Neuronal stem cell (in vitro differentiated cells): ENCODE results near the gene GP1BA.

Experiments used
- DNase-seq: peaks from one replicate; pipeline ENCODE4 v3.0.0-alpha.2; 2013; ENCODE audit warnings: low spot score
- H2AFZ ChIP-seq: one replicate; pipeline ENCODE4 v1.6.1; 2013; ENCODE audit warnings: mild to moderate bottlenecking, low read length, inconsistent platforms
- H2AK5ac ChIP-seq: 2 replicates; pipeline ENCODE4 v1.6.1; 2013; ENCODE audit warnings: low read depth, mild to moderate bottlenecking, inconsistent platforms, low read length, moderate library complexity, mixed read lengths
- H2BK120ac ChIP-seq: 2 replicates; pipeline ENCODE4 v1.6.1; 2013; ENCODE audit warnings: low read depth, mild to moderate bottlenecking, inconsistent platforms, low read length, moderate library complexity, mixed read lengths
- H2BK12ac ChIP-seq: one replicate; pipeline ENCODE4 v1.6.1; 2013; ENCODE audit warnings: low read length, inconsistent platforms
- H2BK15ac ChIP-seq: 2 replicates; pipeline ENCODE4 v1.6.1; 2013; ENCODE audit warnings: mild to moderate bottlenecking, low read length, inconsistent platforms, mixed read lengths
- H2BK5ac ChIP-seq: one replicate; pipeline ENCODE4 v1.6.1; 2013; ENCODE audit warnings: inconsistent platforms, mild to moderate bottlenecking, low read length, moderate library complexity
- H3K14ac ChIP-seq: one replicate; pipeline ENCODE4 v1.6.1; 2013; ENCODE audit warnings: low read length, inconsistent platforms
- H3K18ac ChIP-seq: 2 replicates; pipeline ENCODE4 v1.6.1; 2013; ENCODE audit warnings: low read length, inconsistent platforms
- H3K23ac ChIP-seq: 2 replicates; pipeline ENCODE4 v1.6.1; 2013; ENCODE audit warnings: low read depth, mild to moderate bottlenecking, mixed read lengths, low read length, inconsistent platforms; ENCODE audit not compliant: poor library complexity
- H3K27ac ChIP-seq: replicated peaks from 3 replicates; pipeline ENCODE4 v1.5.1; 2013; ENCODE audit warnings: low read length, inconsistent platforms
- H3K27me3 ChIP-seq, 3 experiments: 2 replicates each; pipeline ENCODE4 v1.6.1; 2013; ENCODE audit warnings: low read length in 3 of 3, mild to moderate bottlenecking in 2 of 3, inconsistent platforms in 1 of 3, low read depth in 1 of 3, mixed read lengths in 1 of 3, moderate library complexity in 1 of 3; ENCODE audit not compliant: control insufficient read depth in 3 of 3, insufficient read depth in 3 of 3
- H3K36me3 ChIP-seq, 2 donors: replicated peaks in 1 of 2; 2 replicates each; pipeline ENCODE4 v1.6.1; 2013; ENCODE audit warnings: low read length in 2 of 2; ENCODE audit not compliant: control insufficient read depth in 2 of 2, insufficient read depth in 2 of 2
- H3K4ac ChIP-seq: 2 replicates; pipeline ENCODE4 v1.6.1; 2013; ENCODE audit warnings: inconsistent platforms, mild to moderate bottlenecking, low read length, moderate library complexity
- H3K4me1 ChIP-seq, 2 donors: 1 replicate in 1 of 2; 2 replicates in 1 of 2; pipeline ENCODE4 v1.6.1; 2013; ENCODE audit warnings: low read length in 2 of 2, low read depth in 1 of 2; ENCODE audit not compliant: control insufficient read depth in 2 of 2, insufficient read depth in 1 of 2
- H3K4me2 ChIP-seq: one replicate; pipeline ENCODE4 v1.6.1; 2013; ENCODE audit warnings: mild to moderate bottlenecking, low read length, inconsistent platforms; ENCODE audit not compliant: insufficient read depth, poor library complexity, severe bottlenecking
- H3K4me3 ChIP-seq, 2 donors: 2 replicates each; pipeline ENCODE4 v1.5.1; 2013; ENCODE audit warnings: low read length in 2 of 2, mild to moderate bottlenecking in 2 of 2, inconsistent platforms in 1 of 2, moderate library complexity in 1 of 2
- H3K79me1 ChIP-seq: one replicate; pipeline ENCODE4 v1.6.1; 2013; ENCODE audit warnings: low read depth, mild to moderate bottlenecking, inconsistent platforms, low read length, moderate library complexity
- H3K9ac ChIP-seq: one replicate; pipeline ENCODE4 v1.6.1; 2013; ENCODE audit warnings: mild to moderate bottlenecking, low read depth, low read length, inconsistent platforms; ENCODE audit not compliant: poor library complexity
- H3K9me3 ChIP-seq, 2 donors: replicated peaks in 1 of 2; 2 replicates each; pipeline versions ENCODE3 to v1.6.1; 2013; ENCODE audit warnings: low read length in 2 of 2, mild to moderate bottlenecking in 2 of 2, inconsistent platforms in 1 of 2, low read depth in 1 of 2, mixed read lengths in 1 of 2, moderate library complexity in 1 of 2; ENCODE audit not compliant: control insufficient read depth in 2 of 2, insufficient read depth in 1 of 2
- H4K8ac ChIP-seq: one replicate; pipeline ENCODE4 v1.6.1; 2013; ENCODE audit warnings: low read depth, mild to moderate bottlenecking, inconsistent platforms, low read length, moderate library complexity
- H4K91ac ChIP-seq: one replicate; pipeline ENCODE4 v1.6.1; 2013; ENCODE audit warnings: low read length, low read depth, mild to moderate bottlenecking, inconsistent platforms; ENCODE audit not compliant: poor library complexity
- WGBS, 2 donors: extraction: QIAGEN DNeasy Blood & Tissue Kit; methylation state at CpG; one replicate each; pipeline ENCODE4 v1.1.7; 2013; ENCODE audit warnings: missing lambda C conversion rate in 2 of 2, mixed read lengths in 1 of 2; ENCODE audit not compliant: insufficient read length in 2 of 2, insufficient replicate concordance in 1 of 2; ENCODE audit errors: extremely low coverage in 2 of 2; 5-methylcytosine and 5-hydroxymethylcytosine counted together

The GP1BA gene

GRCh38 chr17:4944554-4945175, 12.6 kb downstream of the GP1BA start:
- no peak overlapping the region for H4K8ac ChIP-seq
- no peak overlapping the region for H2BK5ac ChIP-seq
- peaks cover 11 to 12% of the 10 kb centered on the region in 2 donors for H3K4me1 ChIP-seq
- H3K4me3 ChIP-seq: peak overlapping the region in 1 of 2 donors; percentile 9
- peaks cover 14% of the 10 kb centered on the region for H3K79me1 ChIP-seq
- no peak overlapping the region for H3K4ac ChIP-seq
- no peaks in the 10 kb centered on the region for H3K9me3 ChIP-seq
- H3K23ac ChIP-seq: peak overlapping the region; percentile 12
- H2BK15ac ChIP-seq: no peak overlapping the region
- H3K27ac ChIP-seq: peak overlapping the region; percentile 19
- H3K27me3 ChIP-seq: no peaks in the 10 kb centered on the region
- H2BK120ac ChIP-seq: no peak overlapping the region
- H2AK5ac ChIP-seq: no peak overlapping the region
- H3K9ac ChIP-seq: no peak overlapping the region
- no peak overlapping the region for H4K91ac ChIP-seq
- no peak overlapping the region for H3K18ac ChIP-seq
- H2AFZ ChIP-seq: no peak overlapping the region
- WGBS, 2 donors: no CpG with 5 or more reads among the region's 8 CpGs
- no peak overlapping the region for H3K14ac ChIP-seq
- DNase-seq: no peak
- H3K36me3 ChIP-seq: peaks cover 40 to 56% of the 10 kb centered on the region in 2 donors
- no peak overlapping the region for H3K4me2 ChIP-seq
- H2BK12ac ChIP-seq: no peak overlapping the region

GRCh38 chr17:4945176-4945943, 13.3 kb downstream of the GP1BA start:
- Histone ChIP-seq H3K36me3 (peaks cover 40 to 56% of the 10 kb centered on the region in 2 donors), H3K4me2 (no peak overlapping the region), H3K4me1 (peaks cover 11 to 13% of the 10 kb centered on the region in 2 donors), H3K27me3 (no peaks in the 10 kb centered on the region), H2BK120ac (no peak overlapping the region), H3K79me1 (peaks cover 14% of the 10 kb centered on the region), H4K91ac (no peak overlapping the region), H3K23ac (peak overlapping the region; percentile 62), H2BK12ac (no peak overlapping the region), H3K18ac (no peak overlapping the region), H3K9ac (no peak overlapping the region), H2BK15ac (no peak overlapping the region), H3K9me3 (no peaks in the 10 kb centered on the region), H2AK5ac (peak overlapping the region; percentile 17), H4K8ac (peak overlapping the region; percentile 54), H3K4ac (no peak overlapping the region), H2AFZ (no peak overlapping the region), H3K14ac (no peak overlapping the region), H2BK5ac (peak overlapping the region; percentile 85), H3K4me3 (no peak overlapping the region), H3K27ac (peak overlapping the region; percentile 37)
- WGBS, 2 donors: no CpG with 5 or more reads among the region's 7 CpGs
- DNase-seq: no peak

- H3K27ac ChIP-seq: no peak overlapping the region
- H2BK5ac ChIP-seq: no peak overlapping the region
Measured at GRCh38 chr17:4945944-4946280, 13.8 kb downstream of the GP1BA start.

GRCh38 chr17:4946312-4946976, 14.4 kb downstream of the GP1BA start:
- Histone ChIP-seq H3K9me3 (no peaks in the 10 kb centered on the region), H4K91ac (no peak overlapping the region), H3K36me3 (peaks cover 40 to 56% of the 10 kb centered on the region in 2 donors), H3K27me3 (no peaks in the 10 kb centered on the region), H3K18ac (no peak overlapping the region), H3K14ac (no peak overlapping the region), H3K79me1 (peaks cover 9% of the 10 kb centered on the region), H2BK120ac (no peak overlapping the region), H2BK5ac (no peak overlapping the region), H2AK5ac (no peak overlapping the region), H4K8ac (no peak overlapping the region), H2BK15ac (no peak overlapping the region), H3K9ac (peak overlapping the region; percentile 12), H3K4me2 (peak overlapping the region; percentile 71), H3K27ac (no peak overlapping the region), H3K4me3 (peak overlapping the region in 1 of 2 donors; percentile 100), H2AFZ (no peak overlapping the region), H3K23ac (no peak overlapping the region), H2BK12ac (no peak overlapping the region), H3K4me1 (peaks cover 13 to 17% of the 10 kb centered on the region in 2 donors), H3K4ac (no peak overlapping the region)
- WGBS, 2 donors: no CpG with 5 or more reads among the region's 16 CpGs
- no peak for DNase-seq

More at GRCh38 chr17:4945944-4946280, 13.8 kb downstream of the GP1BA start:
- Histone ChIP-seq H3K27me3 (no peaks in the 10 kb centered on the region), H4K91ac (no peak overlapping the region), H2BK15ac (no peak overlapping the region), H3K4ac (no peak overlapping the region), H3K23ac (no peak overlapping the region), H3K14ac (no peak overlapping the region), H3K9ac (no peak overlapping the region), H3K4me1 (peaks cover 11 to 15% of the 10 kb centered on the region in 2 donors), H3K79me1 (peaks cover 9% of the 10 kb centered on the region), H2AFZ (no peak overlapping the region), H2BK120ac (no peak overlapping the region), H2AK5ac (no peak overlapping the region), H2BK12ac (no peak overlapping the region), H3K4me2 (peak overlapping the region; percentile 12), H4K8ac (no peak overlapping the region), H3K18ac (no peak overlapping the region), H3K4me3 (peak overlapping the region in 1 of 2 donors; percentile 100), H3K36me3 (peaks cover 40 to 56% of the 10 kb centered on the region in 2 donors), H3K9me3 (no peaks in the 10 kb centered on the region)
- WGBS, 2 donors: no CpG with 5 or more reads among the region's 4 CpGs
- no peak for DNase-seq
